Measurements from ENCODE around the gene LYPD5.
"Not testable (repeated sequence)": the region's sequence is repeated elsewhere in the genome, so short reads cannot be mapped to it uniquely, and the experiment has no call there.

Gene LYPD5

DNA sequence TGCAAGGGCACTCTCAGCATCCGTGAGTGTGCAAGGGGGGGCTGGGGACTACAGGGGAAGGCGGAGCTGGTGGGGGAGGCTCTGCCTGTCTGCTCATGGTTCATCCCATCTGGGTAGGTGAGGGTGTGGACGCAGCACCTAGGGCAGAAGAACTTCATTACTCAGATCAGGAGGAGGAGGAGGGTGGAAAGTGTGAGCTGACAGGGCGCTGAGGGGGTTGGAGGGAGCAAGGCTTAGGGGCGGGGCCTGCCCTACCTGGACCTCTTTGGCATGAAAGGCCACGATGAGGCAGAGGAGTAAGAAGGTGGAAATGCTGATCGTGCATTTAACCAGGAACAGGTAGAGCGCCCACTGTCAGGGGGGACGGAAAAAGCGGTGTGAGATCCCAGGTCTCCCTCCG is 26.0 kb downstream of the LYPD5 start:
- DNase-seq: no peak

- no peak for DNase-seq
Observed at GRCh38 chr19:43775299-43775890, 26.9 kb downstream of the LYPD5 start.

DNA sequence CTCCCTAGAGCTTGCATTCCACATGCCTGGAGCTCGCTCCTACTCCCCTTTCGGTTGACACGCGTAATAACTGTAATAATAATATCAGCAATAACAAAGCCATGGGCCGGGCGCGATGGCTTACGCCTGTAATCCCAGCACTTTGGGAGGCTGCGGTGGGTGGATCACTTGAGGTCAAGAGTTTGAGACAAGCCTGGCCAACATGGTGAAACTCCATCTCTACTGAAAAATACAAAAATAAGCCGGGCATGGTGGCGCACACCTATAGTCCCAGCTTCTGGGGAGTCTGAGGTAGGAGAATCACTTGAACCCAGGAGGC is 27.3 kb downstream of the LYPD5 start:
- DNase-seq: not testable (repeated sequence)

DNA sequence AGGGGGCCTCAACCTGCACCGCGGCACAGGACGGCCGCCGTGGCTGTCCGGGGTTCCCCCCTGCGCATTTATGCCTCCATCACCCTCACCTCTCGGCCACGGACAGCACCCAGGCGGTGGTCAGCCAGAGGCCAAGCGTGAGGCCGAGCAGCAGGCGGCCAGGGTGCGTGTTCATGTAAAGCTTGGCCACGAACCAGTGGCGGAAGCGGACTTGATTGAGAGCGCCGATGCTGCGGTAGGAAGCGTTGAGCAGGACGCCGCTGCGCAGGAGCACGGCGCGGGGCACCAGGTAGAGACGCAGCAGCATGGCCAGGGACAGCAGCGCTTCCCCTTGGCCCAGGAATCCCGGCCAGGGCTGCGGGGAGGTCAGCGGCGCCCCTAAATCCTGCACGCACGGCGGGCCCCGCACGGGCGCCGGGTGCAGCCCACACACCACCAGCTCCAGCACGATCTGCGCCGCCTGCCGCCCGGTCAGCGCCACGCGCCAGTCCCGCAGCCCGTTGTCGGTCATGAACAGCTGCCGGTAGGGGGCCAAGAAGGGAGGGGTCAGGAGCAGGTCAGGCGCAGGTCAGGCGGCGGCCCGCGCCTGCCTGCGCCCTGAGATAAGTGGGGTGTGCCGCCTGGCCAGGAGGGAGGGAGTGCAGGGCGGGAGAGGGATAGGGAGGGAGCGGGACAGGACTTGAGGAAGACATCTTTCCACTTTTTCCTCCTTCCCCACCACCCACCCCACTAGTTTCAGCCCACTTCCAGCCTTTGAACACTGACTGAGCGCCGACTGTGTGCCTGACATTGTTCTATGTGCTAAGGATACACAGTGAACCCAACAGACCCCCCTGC is 27.9 kb downstream of the LYPD5 start:
- DNase-seq: no peak

DNA sequence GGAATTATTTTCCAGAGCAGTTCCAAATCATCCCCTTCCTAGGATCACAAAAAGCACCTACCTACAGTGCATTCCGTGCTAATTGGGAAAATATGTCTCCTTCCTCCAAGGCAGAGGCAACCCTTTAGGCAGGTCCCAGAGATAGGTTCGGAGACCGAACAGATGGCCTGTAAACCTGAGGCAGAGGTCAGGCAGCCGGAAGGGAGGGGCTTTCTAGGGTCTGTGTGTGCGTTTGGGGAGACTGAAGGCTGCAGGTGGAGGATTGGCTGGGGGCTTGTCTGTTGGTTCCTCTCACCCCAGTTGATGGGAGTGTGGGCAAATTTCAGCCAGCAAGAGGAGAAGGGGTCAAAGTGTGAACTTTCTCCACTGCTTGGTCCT is 28.5 kb downstream of the LYPD5 start:
- no peak for DNase-seq

DNA sequence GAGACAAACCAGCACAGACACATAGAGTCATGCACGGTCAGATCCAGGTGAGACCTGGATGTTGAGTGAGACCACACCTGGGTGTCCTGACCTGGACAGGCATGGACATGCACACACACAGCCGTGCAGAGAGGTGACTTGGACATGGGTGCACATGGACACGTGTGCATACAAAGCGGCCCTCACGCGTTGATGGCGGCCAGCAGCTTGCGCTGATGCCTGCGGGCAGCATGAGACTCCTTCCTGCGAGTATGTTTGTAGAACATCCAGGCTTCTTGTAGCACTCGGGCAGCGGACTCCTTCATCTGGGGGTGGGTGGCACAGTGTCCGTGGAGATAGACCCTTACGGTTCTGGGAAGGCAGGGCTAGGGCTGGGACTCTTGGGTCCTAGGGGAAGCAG is 33.0 kb downstream of the LYPD5 start:
- DNase-seq: no peak

GRCh38 chr19:43768273-43769050 is 33.8 kb downstream of the LYPD5 start:
- DNase-seq: no peak

GRCh38 chr19:43767818-43768217 is 34.4 kb downstream of the LYPD5 start:
- DNase-seq: no peak

- DNase-seq: no peak
Observed at GRCh38 chr19:43767316-43767715, 34.9 kb downstream of the LYPD5 start.

- no peak for DNase-seq
Observed at GRCh38 chr19:43766755-43767043, 35.5 kb downstream of the LYPD5 start.

DNA sequence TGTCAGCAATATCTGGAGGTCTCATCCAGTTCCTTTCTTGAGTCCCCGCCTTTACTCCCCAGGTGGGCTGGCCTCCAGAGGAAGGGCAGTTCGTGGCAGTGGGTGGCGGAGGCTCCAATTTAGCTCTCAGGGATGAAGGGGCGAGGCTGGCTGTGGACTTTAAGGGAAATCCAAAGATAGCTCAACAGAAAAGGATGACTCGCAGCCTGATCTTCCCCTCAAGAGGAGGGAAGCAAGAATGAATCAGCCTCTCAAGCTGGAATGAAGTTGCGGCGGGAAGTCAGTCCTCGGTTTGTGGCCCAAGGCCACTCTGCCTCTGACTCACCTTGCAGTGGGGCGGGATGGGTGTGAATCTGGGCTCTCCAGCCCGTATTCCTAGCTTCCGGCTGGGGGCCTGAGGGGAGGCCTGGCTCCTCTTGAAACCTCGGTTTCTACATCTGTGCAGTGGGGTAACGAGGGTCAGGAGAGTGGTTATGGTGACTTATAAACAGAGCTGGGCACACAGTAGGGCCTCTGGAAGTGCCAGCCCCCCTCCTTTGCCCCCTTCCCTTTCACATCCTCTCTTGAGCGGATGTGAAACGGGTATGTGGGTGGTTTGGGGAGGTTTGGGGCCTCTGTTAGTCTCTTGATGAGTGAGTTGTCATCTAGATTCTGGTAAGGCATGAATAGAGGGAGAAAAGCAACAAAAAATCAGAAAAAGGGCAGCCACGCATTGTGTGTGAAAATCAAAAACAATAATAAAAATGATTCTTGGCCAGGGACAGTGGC is 37.0 kb downstream of the LYPD5 start:
- DNase-seq: no peak

DNA sequence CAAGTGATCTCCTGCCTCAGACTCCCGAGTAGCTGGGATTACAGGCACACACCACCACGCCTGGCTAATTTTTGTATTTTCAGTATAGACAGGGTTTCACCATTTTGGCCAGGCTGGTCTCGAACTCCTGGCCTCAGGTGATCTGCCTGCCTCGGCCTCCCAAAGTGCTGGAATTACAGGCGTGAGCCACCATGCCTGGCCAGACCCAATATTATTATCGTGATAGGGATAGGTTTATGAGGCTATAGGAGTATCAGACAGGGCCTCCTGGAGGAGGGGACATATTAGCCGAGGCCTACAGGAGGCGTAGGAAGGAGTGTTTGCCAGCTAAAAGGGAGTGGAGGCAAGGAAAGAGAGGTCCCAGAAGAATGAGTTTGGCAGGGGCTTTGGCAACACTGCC is 37.6 kb downstream of the LYPD5 start:
- DNase-seq: not testable (repeated sequence)

- no peak for DNase-seq
Observed at GRCh38 chr19:43763473-43763939, 38.7 kb downstream of the LYPD5 start.

- DNase-seq: no peak
Observed at GRCh38 chr19:43762814-43763213, 39.4 kb downstream of the LYPD5 start.

GRCh38 chr19:43760941-43761340 is 41.3 kb downstream of the LYPD5 start:
- DNase-seq: no peak

DNA sequence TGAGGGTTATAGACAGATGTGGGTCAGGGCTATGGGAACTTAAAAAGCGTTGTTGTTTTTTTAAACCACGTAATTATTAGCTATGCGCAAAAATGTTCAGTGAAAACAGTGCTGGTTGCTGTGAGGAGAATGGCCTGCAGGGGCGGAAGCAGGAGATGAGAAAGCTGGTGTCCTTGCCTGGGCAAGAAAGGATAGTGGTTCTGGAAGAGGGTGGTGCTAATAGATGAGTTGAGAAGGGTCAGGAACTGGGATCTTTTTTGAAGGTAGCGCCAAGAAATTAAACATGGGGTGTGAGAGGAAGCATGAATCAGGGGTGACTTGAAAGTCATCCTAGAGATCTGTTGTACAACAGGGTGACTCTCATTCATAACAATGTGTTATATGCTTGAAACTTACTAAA is 42.7 kb downstream of the LYPD5 start:
- DNase-seq: no peak

DNA sequence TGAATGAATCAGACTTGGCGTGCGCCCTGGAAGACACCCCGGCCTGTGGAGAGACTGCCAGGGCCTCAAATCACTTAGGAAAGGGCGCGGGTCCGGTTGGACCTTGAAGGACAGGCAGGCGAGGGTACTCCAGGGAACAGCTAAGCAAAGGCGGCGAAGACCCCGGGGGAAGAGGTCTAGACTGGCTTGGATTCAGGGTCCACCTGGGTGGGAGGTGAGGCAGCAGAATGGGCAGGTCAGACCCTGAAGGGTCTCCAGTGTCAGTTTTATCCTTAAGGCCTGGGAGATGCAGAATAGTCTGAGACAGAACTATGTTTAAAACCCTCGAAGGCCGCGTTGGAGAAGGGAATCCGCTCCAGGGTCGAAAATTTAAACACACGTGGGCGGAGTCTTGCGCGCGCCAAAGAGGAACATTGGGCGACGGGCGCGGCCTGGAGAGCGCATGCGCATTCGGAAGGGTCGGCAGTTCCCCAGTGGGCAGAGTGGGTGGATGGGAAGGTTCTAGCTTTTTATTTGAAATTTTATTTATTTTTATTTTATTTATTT is 46.9 kb downstream of the LYPD5 start:
- peak; percentile 72 for DNase-seq

DNA sequence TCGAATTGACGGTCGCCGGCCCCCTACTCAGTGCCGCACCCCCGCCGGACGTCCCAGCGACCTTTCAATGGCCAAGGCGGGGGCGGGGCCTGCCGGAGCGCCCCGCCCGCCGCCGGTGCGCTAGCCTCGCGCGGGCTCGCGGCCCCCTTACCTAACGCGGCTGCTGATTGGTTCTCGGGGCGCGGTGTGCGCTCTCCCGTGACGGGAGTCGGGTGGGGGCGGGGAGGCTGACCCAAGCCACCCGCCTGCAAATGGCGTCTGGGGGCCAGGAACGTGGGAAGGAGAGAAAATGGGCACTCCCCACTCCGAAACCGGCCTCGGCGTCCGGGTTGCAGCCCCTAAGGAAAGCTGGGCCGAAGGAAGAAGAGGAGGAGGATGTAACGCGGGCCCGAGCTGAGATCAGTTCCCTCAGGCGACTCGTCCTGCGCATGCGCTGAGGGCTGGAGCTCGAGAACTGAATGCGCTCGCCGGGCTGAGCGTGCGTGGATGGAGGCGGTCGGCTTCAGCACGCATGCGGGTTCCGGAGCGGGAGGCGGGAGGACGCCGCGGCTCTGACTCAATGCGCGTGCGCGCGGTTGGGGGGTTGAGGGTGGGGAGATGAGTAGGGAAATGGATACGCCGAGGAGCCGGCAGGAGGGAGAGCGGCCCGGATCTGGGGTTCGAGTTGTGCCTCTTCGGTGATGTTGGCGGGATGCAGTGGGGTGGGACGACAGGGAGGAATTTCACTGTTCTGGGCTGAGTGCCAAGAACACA is 47.6 kb downstream of the LYPD5 start, which contains the start of gene SMG9:
SMG9 (minus strand) TSS at position 460 of the 753 bp plus-strand sequence. CDS start 4,221 bp downstream, outside the sequence.
- peak; percentile 93 for DNase-seq

GRCh38 chr19:43754253-43754502 is 48.1 kb downstream of the LYPD5 start:
- no peak for DNase-seq

DNA sequence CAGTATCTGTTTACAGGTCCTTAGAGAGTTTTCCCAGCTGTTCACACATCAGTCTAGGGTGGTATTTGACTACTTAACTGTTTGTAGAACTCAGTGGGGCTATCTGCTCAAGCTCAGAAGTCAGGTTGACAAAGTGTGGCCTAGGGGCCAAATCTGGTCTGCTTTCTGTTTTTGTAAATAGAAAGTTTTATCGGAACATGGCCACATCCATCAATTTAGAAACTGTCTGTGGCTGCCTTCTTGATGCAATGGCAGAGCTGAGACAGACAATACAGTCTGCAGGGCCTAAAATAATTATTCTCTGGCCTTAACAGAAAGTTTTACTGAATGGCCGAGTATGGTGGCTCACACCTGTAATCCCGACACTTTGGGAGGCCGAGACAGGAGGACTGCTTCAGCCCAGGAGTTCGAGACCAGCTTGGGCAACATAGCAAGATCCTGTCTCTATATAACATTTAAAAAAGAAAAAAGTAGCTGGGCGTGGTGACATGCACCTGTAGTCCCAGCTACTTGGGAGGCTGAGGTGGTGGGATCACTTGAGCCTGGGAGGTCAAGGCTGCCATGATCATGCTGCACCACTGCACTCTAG is 49.9 kb downstream of the LYPD5 start:
- no peak for DNase-seq

- DNase-seq: no peak
Observed at GRCh38 chr19:43751466-43752220, 50.6 kb downstream of the LYPD5 start.
